Measurements from ENCODE around the gene ARL11. TPM values are rescaled to one million over a fixed set of nuclear protein-coding genes. Genes with fewer than 3 reads are reported as not detected.
A peak's percentile ranks its signal among the peaks of the same experiment; 100 is the strongest.

Gene ARL11
- total RNA-seq, 1 donor from 2014 or later: 0.65 TPM

DNA sequence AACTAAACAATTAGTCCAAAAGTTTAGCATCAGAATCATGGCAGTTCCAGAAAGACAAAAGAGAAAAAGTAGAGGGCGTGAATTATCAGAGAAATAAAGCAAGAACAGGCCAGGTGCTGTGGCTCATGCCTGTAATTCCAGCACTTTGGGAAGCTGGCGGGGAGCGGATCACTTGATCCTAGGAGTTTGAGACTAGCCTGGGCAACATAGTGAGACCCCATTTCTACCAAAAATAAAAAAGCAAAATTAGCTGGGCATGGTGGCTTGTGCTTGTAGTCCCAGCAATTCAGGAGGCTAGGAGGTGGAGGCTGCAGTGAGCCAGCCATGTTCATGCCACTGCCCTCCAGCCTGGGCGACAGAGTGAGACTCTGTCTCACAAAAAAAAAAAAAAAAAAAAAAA is 18.4 kb downstream of the ARL11 start:
- H3K9me3 Mint-ChIP-seq: no peaks in the 10 kb centered on the region
- H3K4me1 Mint-ChIP-seq: peaks cover 17% of the 10 kb centered on the region
- intact Hi-C loops (cut with micrococcal nuclease): no loop called here
- no peak for DNase-seq
- H3K27ac Mint-ChIP-seq: no peak overlapping the region
- no peaks in the 10 kb centered on the region for H3K36me3 Mint-ChIP-seq (ENCODE audit: low read depth)
- no peak overlapping the region for H3K4me3 Mint-ChIP-seq
- H3K27me3 Mint-ChIP-seq: no peaks in the 10 kb centered on the region

DNA sequence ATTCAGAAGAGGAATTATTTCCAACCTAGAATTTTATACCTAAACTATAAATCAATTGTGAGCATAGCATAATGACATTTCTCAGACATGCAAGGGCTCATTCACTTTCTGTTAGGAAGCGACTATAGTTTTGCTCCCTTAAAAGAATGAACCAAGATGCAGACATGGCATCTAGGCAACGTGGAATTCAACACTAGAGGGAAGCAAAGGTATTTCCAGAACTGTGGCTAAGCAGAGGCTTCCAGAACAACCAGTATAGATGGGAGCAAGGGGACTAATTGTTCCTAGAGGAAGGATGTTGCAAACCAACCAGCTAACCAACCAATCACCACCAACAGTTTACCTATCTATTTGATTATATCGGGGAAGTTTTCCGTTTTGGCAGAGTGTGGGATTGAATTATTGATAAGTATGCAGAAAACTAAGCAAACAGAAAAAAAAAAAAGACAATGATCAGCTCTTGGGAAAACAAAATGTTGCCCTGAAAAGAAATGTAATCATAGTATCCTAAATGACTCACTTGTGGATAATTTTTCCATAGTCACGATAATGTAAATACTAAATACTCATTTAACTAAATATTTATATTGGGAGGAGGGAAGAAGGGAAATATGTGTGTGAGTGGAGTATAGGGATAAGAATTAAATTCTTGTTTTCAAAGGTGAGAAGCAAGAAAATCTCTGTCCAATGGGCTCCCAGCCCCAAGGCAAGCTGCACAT is 21.1 kb downstream of the ARL11 start:
- Mint-ChIP-seq H3K4me1 (peaks cover 10% of the 10 kb centered on the region), H3K27ac (no peak overlapping the region), H3K27me3 (no peaks in the 10 kb centered on the region), H3K4me3 (no peak overlapping the region), H3K36me3 (ENCODE audit: low read depth) (no peaks in the 10 kb centered on the region), H3K9me3 (no peaks in the 10 kb centered on the region)
- no peak for DNase-seq
- intact Hi-C loops (cut with micrococcal nuclease): no loop called here

DNA sequence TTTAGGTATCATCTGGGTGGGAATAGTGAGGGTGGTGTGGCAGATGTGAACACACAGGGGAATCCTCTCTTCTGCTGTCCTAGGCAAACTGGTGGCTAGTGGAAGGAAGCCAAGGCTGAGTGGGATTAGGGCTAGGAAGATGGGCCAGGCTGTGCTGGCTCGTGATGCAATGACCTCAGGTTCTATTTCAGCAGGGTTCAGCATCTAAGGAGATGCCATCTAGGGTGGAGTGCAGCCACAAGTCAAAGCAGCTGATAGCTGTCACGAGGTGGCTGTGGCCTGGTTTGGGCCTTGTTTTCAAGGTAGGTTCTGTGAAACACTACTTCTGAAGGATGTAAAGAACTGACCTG is 21.6 kb downstream of the ARL11 start:
- Mint-ChIP-seq H3K36me3 (ENCODE audit: low read depth) (no peaks in the 10 kb centered on the region), H3K4me1 (peaks cover 10% of the 10 kb centered on the region), H3K27me3 (no peaks in the 10 kb centered on the region), H3K4me3 (no peak overlapping the region), H3K27ac (no peak overlapping the region), H3K9me3 (no peaks in the 10 kb centered on the region)
- no peak for DNase-seq
- intact Hi-C loops (cut with micrococcal nuclease): loop anchor here (5.0 kb wide), 1 partner anchor 197 kb away; no protein-coding TSS in a partner anchor

DNA sequence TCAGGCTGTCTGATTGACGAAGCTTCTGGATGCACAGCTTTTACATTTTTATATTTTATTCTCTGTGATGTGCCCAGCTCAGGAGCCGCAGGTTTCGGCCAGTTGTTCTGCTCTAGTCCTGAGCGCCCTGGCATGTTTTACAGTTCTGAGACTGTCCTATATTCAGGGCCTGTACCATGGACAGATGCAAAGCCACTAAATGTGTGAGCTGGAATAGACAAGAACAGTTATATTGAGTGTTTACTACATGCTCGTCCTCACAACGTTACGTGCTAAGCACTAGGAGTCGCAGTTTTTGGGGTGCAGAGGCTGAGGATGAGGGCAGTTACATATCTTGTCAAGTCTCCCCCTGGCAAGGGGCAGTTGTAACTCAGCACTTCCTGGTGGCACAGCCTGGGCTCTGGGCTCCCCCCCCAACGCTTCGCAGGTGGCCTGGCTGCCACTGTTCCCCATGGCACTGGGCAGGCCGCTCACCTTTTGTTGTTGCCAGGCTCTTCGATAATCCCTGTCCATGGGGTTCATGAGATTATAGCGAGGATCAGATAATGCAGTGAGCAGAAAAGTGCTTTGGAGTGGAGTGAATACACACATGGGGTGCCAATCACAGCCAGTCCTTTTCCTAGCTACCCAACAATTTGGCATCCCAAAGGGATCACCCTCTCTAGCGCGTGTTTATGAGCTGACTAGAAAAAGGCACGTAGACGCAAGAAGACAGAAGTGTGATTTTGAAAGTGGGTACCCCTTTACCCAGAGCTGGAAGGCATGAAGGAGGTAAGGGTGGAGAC is 23.5 kb downstream of the ARL11 start:
- H3K9me3 Mint-ChIP-seq: no peaks in the 10 kb centered on the region
- peaks cover 4% of the 10 kb centered on the region for H3K4me1 Mint-ChIP-seq
- H3K36me3 Mint-ChIP-seq (ENCODE audit: low read depth): peaks cover 1% of the 10 kb centered on the region
- no peak overlapping the region for H3K27ac Mint-ChIP-seq
- no peak for DNase-seq
- no peak overlapping the region for H3K4me3 Mint-ChIP-seq
- no peaks in the 10 kb centered on the region for H3K27me3 Mint-ChIP-seq
- intact Hi-C loops (cut with micrococcal nuclease): loop anchor here (5.0 kb wide), 1 partner anchor 196 kb away; no protein-coding TSS in a partner anchor

DNA sequence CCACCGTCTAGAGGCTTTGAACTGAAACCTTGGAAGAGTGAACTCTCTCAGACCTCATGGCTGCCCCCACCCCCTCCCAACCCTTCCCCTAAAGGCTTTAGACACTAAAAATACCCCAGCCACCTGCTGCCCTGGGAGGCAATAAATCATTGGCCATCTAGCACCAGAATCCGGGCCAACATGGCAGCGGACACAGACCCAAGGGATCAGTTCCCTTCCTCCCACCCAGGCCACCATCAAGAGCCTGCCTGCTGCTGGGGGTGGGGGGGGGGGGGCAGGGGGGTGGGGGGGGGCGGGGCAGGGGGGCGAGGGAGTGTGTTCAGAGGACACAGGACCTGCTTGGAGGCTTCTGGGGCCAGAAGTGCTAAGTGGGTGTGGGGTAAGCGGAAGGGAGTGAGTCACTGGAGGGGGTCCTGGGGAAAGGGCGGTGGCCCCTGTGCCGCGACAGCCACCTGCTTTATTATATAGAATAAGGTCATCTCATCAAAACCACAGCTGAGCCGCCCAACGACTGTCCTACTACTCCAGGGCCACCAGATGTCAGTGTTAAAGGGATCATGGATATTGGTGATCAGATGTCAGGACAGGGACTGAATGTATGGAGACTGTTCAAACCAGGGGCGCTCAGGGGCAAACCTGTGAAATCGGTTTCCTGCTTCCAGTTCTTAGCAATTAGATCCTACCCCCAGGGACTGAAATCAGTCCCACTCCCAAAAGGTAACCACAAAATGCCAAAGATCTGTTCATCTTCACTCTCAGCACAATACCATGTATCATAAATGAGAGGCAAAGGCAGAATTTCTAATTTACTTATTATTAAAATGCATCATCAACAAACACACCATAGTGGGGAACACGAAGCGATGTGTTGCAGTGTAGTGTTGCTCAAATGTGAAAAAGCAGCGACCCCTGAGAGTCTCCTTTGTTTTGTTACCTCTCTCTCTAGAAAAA is 24.3 kb downstream of the ARL11 start:
- peaks cover 1% of the 10 kb centered on the region for H3K36me3 Mint-ChIP-seq (ENCODE audit: low read depth)
- peak; percentile 70 for DNase-seq
- peaks cover 4% of the 10 kb centered on the region for H3K4me1 Mint-ChIP-seq
- H3K27me3 Mint-ChIP-seq: no peaks in the 10 kb centered on the region
- intact Hi-C loops (cut with micrococcal nuclease): loop anchor here (5.0 kb wide), 1 partner anchor 195 kb away; no protein-coding TSS in a partner anchor
- no peaks in the 10 kb centered on the region for H3K9me3 Mint-ChIP-seq
- H3K4me3 Mint-ChIP-seq: no peak overlapping the region
- no peak overlapping the region for H3K27ac Mint-ChIP-seq

DNA sequence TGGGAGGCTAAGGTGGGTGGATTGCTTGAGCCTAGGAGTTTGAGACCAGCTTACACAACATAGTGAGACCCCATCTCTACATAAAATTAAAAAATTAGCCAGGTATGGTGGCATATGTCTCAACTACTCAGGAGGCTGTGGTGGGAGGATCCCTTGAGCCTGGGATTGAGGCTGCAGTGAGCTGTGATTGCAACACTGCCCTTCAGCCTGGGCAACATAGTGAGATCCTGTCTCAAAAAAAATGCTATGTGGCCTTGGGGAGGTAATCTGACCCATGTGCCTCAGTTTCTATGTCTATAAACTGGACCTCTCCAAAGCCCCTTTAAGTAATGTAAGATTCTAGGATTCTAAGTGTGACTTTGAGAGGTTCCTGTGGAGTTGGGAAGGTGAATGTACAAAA is 25.2 kb downstream of the ARL11 start:
- Mint-ChIP-seq H3K36me3 (ENCODE audit: low read depth) (peaks cover 4% of the 10 kb centered on the region), H3K9me3 (no peaks in the 10 kb centered on the region), H3K4me3 (no peak overlapping the region), H3K27me3 (no peaks in the 10 kb centered on the region), H3K27ac (no peak overlapping the region), H3K4me1 (peaks cover 4% of the 10 kb centered on the region)
- DNase-seq: no peak
- intact Hi-C loops (cut with micrococcal nuclease): loop anchor here (5.0 kb wide), 1 partner anchor 194 kb away; no protein-coding TSS in a partner anchor

DNA sequence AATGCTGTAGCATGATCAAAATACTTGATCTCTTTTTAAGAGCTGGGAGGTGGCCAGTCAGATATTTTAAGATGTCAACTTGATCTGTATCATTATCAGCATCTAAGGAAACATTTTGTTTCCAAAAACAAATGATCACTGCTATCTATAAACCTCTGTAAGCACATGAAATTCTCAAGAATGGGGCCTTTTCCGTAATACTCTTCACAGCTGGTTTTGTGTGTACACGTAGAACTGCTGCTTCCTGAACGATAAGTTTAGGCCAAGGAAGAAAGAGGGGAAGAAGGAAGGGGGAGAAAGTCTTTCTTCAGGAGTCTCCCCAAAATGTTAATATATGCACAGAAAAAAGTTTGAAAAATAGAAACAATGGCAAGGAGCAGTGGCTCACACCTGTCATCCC is 25.7 kb downstream of the ARL11 start:
- Mint-ChIP-seq H3K36me3 (ENCODE audit: low read depth) (peaks cover 4% of the 10 kb centered on the region), H3K27me3 (no peaks in the 10 kb centered on the region), H3K4me1 (peaks cover 2% of the 10 kb centered on the region), H3K4me3 (no peak overlapping the region), H3K9me3 (no peaks in the 10 kb centered on the region), H3K27ac (no peak overlapping the region)
- intact Hi-C loops (cut with micrococcal nuclease): loop anchor here (5.0 kb wide), 1 partner anchor 193 kb away; no protein-coding TSS in a partner anchor
- DNase-seq: no peak

DNA sequence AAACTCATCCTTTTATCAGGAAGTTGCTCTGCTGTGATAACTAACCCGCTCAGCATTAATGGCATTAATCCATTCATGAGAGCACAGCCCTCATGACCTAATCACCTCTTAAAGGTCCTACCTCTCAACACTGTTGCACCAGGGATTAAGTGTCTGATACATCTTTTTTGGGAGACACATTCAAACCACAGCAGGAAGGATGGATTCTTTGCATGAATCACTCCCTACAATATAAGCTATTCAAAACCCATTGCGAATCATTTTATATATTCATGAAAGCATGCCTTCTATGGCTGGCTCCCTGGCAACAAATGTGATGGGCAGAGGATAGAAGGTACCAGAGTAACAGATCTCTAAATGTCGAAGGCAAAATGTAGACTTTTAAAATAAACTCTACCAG is 27.6 kb downstream of the ARL11 start:
- Mint-ChIP-seq H3K27ac (no peak overlapping the region), H3K4me3 (no peak overlapping the region), H3K27me3 (no peaks in the 10 kb centered on the region), H3K36me3 (ENCODE audit: low read depth) (peaks cover 6% of the 10 kb centered on the region), H3K4me1 (no peaks in the 10 kb centered on the region), H3K9me3 (no peaks in the 10 kb centered on the region)
- intact Hi-C loops (cut with micrococcal nuclease): no loop called here
- no peak for DNase-seq

DNA sequence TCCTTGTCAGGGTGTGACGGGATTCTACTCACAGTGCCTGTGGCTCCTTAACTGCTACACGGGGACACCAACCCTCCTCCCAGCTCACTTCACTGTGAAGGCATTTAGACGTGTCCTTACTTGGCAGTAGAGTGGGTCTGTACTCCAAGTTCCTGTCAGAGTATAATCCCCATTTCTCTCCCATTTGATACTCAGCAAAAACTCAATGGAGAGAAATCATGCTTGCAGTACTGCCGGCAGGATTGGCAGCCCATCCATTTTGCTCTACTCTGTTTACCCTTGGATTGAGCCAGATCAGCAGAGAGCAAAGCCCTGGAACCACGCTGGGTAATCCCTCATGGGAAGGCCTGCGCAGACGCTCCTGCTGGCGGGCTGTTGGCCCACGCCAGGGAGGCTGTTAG is 28.9 kb downstream of the ARL11 start:
- no peak overlapping the region for H3K27ac Mint-ChIP-seq
- no peak for DNase-seq
- H3K4me1 Mint-ChIP-seq: no peaks in the 10 kb centered on the region
- intact Hi-C loops (cut with micrococcal nuclease): no loop called here
- no peaks in the 10 kb centered on the region for H3K9me3 Mint-ChIP-seq
- no peak overlapping the region for H3K4me3 Mint-ChIP-seq
- no peaks in the 10 kb centered on the region for H3K27me3 Mint-ChIP-seq
- H3K36me3 Mint-ChIP-seq (ENCODE audit: low read depth): peaks cover 13% of the 10 kb centered on the region

DNA sequence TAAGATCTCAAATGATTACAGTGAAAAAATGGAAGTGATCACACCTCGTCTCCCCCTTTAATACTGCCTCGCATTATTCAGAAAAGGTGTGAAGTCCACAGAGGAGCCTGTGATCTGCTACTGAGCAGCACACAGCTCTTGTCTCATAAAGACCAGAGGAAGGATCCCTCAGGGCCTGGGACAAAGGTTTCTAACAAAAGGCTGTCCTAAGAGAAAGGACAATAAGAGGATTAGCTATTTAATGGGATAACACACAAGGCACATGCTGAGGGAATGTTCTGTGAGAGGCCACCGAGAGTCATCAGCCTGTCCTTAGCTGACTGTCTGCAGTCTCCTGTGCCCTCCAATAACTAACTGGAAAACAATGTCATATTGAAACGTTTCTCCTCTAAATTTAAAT is 36.3 kb downstream of the ARL11 start:
- H3K4me1 Mint-ChIP-seq: peaks cover 2% of the 10 kb centered on the region
- intact Hi-C loops (cut with micrococcal nuclease): no loop called here
- H3K9me3 Mint-ChIP-seq: no peaks in the 10 kb centered on the region
- DNase-seq: no peak
- no peak overlapping the region for H3K4me3 Mint-ChIP-seq
- H3K27me3 Mint-ChIP-seq: no peaks in the 10 kb centered on the region
- no peak overlapping the region for H3K27ac Mint-ChIP-seq
- peaks cover 41% of the 10 kb centered on the region for H3K36me3 Mint-ChIP-seq (ENCODE audit: low read depth)

DNA sequence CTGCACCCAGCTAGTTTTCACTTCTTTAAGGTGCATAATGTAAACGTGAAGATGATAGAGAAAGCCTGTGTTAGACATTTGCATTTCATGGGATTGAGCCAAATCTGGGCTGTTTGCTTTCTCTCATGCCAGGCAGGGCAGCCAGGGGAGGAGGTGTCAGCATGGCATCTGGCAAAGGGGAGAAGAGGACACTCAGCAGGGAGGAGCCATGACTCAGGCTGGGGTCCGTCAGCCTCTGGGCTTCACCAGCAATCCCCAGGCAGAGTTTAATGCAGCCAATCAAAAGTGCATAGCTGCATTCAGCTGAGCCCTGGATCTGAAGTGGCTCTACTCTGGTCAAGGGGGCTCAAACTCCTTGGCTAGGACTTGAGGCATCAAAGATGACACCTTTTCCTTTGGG is 39.5 kb downstream of the ARL11 start:
- intact Hi-C loops (cut with micrococcal nuclease): no loop called here
- no peak for DNase-seq
- H3K4me3 Mint-ChIP-seq: no peak overlapping the region
- no peak overlapping the region for H3K27ac Mint-ChIP-seq
- H3K27me3 Mint-ChIP-seq: no peaks in the 10 kb centered on the region
- peaks cover 32% of the 10 kb centered on the region for H3K36me3 Mint-ChIP-seq (ENCODE audit: low read depth)
- no peaks in the 10 kb centered on the region for H3K9me3 Mint-ChIP-seq
- peaks cover 6% of the 10 kb centered on the region for H3K4me1 Mint-ChIP-seq

DNA sequence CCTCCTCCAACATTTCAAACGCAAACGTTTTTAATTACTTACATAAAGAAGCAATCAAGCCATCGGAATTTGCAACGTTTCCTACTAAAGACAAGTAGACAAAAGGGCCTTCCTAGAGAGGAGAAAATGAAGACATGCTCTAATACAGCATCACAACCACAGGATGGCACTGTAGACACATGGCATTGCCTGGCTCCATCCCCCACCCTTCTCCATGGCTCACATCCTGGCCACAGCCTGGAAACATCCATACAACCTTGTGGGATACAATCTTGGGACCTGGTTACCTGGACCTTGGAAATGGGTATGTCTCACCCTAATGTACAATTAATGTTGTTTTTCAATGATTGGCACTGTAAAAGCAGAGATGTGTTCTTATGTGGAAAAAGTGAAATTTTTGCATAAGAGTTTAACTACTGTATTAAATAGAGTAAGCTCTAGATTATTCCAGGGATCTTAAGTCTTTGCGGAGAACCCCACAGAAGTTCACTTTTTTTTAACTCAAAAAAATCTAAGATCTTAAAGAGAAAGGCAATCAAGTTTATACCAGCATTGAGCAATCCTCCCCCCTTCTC is 41.5 kb downstream of the ARL11 start:
- peaks cover 27% of the 10 kb centered on the region for H3K36me3 Mint-ChIP-seq (ENCODE audit: low read depth)
- no peaks in the 10 kb centered on the region for H3K9me3 Mint-ChIP-seq
- peaks cover 6% of the 10 kb centered on the region for H3K4me1 Mint-ChIP-seq
- H3K4me3 Mint-ChIP-seq: no peak overlapping the region
- H3K27ac Mint-ChIP-seq: no peak overlapping the region
- intact Hi-C loops (cut with micrococcal nuclease): loop anchor here (1.0 kb wide), 1 partner anchor 178 kb away; no protein-coding TSS in a partner anchor
- peak; percentile 73 for DNase-seq
- H3K27me3 Mint-ChIP-seq: no peaks in the 10 kb centered on the region

DNA sequence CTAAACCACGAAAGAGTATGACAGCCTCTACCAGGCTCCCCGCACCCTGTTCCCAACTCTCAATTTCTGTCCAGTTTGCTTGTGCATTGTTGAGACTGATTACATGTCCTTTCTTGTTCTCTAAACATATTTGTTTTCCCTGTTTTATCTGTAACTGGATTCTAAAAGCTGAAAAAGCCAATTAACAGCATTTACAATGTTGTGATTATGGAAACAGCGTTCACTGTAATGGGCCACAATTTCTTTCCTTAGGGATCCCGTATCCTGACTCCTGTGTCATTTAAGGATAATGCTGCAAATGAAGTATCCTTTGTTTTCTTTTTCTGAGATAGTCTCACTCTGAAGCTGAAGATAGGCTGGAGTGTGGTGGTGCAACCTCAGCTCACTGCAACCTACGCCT is 42.5 kb downstream of the ARL11 start:
- Mint-ChIP-seq H3K36me3 (ENCODE audit: low read depth) (peaks cover 29% of the 10 kb centered on the region), H3K27ac (no peak overlapping the region), H3K4me1 (peaks cover 7% of the 10 kb centered on the region), H3K9me3 (no peaks in the 10 kb centered on the region), H3K4me3 (no peak overlapping the region), H3K27me3 (no peaks in the 10 kb centered on the region)
- intact Hi-C loops (cut with micrococcal nuclease): no loop called here
- no peak for DNase-seq

Measured in activated CD4-positive, alpha-beta T cell treated with anti-CD3 and anti-CD28 coated beads, Interleukin-2, amount 10 ng/mL, durations not matched to agents 24 days and 14 days (primary cell).